ENCODE results near the gene RNF113B.

RNF113B gene

GRCh38 chr13:98175043-98175442 lies 2.0 kb downstream of the RNF113B start:
- in situ Hi-C loops (cut with MboI; ENCODE audit: low sequenced_read_pairs) = no loop called here

- in situ Hi-C loops (cut with MboI; ENCODE audit: low sequenced_read_pairs) = no loop called here
These were observed 2.8 kb downstream of the RNF113B start for GRCh38 chr13:98174307-98174706.

DNA sequence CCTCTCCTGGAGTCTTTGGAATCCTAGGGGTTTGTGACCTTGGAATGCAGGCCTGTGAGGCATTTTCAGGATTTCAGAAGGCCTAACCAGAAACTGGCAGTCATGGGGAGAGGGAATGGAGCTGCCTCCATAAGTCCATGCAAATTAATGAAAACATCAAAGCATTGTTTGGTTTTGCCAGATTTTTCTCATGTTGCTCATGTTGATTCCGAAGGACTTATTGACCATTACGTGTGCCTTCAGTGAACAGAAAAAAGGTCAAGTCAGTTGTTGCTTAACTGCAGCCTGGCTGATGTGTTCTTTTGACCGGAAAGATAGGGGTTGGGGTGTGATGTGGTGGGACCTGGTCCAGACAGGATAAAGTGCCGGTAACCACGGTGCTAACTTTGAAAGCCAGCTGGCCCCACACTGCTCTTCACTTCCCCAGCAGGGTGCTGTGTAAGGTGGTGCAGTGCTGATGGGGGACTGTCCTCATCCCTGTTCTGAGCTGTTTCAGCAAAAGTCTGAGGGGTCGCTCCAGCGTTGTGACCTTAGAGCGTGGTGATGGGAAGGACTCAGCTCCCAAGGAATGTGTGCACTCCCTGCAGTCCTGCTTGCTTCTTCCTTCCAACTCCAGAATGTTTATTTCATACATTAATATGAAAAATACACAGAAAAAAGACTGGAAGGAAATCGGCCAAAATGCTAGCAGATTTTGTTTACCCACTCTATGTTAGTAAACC lies 3.5 kb downstream of the RNF113B start:
- in situ Hi-C loops (cut with MboI; ENCODE audit: low sequenced_read_pairs) = no loop called here

DNA sequence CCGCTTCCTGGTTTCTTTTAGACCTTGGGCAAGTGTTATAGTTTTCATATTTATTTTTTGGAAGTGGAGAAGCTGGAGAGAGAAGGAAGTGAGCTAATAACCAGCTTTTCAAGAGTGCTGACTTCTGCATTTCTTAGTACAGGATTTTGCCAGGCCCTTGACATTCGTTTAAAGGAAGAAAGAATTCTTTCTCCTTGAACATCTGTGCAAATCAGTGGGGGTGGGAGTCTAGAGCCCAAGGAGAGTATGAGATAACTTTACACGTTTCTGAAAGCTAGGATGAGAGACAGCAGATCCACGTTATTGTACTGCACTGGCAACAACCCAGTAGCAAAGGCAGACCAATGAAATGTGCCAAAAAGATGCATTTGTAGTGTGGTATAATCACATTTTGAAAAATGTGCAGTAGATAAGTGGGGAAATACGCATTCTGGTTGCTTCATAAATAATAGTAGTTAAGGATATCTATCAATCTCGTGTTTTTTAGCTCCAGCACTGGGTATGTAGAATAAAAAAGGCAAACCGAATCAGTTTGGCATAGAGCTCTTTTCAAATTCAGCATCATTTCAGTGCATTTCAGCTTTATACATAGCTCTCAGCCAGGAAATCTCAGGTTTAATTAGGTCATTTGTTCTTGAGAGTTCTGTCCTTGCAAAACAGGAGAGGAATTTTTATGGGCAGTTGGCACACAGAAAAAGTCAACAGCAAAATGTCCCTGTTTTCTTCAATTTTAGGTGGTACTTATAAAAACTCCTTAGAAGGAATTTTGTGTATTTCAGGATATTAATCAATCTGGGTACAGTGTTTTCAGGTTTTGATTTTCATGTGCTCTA lies 4.3 kb downstream of the RNF113B start:
- in situ Hi-C loops (cut with MboI; ENCODE audit: low sequenced_read_pairs) = no loop called here

- in situ Hi-C loops (cut with MboI; ENCODE audit: low sequenced_read_pairs) = no loop called here
These were observed 5.0 kb downstream of the RNF113B start for GRCh38 chr13:98171900-98172589.

GRCh38 chr13:98169331-98169730 lies 7.7 kb downstream of the RNF113B start:
- in situ Hi-C loops (cut with MboI; ENCODE audit: low sequenced_read_pairs) = no loop called here

GRCh38 chr13:98162935-98163334 lies 14.1 kb downstream of the RNF113B start:
- in situ Hi-C loops (cut with MboI; ENCODE audit: low sequenced_read_pairs) = no loop called here

DNA sequence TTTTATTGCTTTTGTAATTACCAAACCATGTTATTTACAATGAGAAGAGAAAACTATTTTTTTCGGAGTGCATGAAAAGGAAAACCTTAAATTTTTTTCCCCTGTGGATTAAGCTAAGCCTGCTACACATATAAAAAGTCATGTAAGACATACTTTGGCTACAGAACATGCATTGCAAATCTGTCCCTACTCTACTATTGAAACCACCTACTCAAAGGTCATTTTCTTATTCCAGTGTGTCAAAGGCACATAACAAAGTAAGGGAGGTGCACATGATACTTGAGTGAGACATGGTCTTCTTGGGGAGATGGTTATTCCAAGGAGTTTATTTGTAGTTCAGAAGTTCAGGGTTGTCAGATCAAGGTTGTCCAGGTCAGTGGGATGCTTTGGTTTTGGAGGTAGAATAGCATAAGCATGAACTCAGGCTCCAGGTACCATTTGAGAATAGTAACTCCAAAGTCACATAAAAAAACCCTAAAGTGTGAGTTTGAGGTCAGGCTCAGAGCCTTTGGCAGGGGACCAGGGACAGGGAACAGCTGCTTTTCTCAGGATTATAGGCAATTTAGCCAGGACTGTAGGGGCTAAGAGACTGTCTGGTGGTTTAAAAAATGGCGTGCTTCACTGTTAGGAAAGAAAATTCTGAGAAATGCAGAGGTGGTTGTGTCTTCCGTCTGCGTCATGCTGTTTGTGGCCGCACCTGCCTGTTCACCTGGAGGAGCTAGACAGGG lies 18.7 kb downstream of the RNF113B start:
- in situ Hi-C loops (cut with MboI; ENCODE audit: low sequenced_read_pairs) = no loop called here

- in situ Hi-C loops (cut with MboI; ENCODE audit: low sequenced_read_pairs) = no loop called here
These were observed 19.5 kb downstream of the RNF113B start for GRCh38 chr13:98157609-98158008.

GRCh38 chr13:98157188-98157587 lies 19.9 kb downstream of the RNF113B start:
- in situ Hi-C loops (cut with MboI; ENCODE audit: low sequenced_read_pairs) = no loop called here

- in situ Hi-C loops (cut with MboI; ENCODE audit: low sequenced_read_pairs) = no loop called here
These were observed 20.8 kb downstream of the RNF113B start for GRCh38 chr13:98156259-98156658.

- in situ Hi-C loops (cut with MboI; ENCODE audit: low sequenced_read_pairs) = no loop called here
These were observed 21.5 kb downstream of the RNF113B start for GRCh38 chr13:98155475-98156109.

DNA sequence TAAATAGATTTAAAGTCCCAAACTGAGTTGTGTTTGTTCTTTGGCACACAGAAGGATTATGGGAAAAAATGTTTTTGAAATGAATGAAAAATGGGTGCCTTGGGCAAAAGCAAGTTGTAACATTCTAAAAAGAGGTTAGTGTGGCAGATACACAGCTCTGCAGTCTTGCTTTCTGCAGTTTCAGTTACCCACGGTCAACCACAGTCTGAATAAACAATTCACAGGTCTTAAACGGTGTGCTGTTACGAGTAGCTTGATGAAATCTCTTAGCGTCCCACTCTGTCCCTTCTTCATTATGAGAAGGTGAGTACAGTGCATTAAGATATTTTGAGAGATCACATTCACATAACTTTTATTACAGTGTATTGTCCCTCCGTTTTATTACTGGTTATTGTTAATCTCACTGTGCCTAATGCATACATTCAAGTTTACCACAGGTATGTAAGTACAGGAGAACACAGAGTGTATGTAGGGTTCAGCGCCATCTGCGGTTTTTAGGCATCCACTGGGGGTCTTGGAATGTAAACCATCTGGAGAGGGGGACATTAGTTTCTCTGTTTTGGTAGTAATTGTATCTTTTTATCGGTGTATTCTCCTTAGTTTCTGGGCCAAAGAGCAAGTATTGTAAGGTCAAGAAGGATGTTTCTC lies 26.1 kb downstream of the RNF113B start:
- in situ Hi-C loops (cut with MboI; ENCODE audit: low sequenced_read_pairs) = no loop called here

- in situ Hi-C loops (cut with MboI; ENCODE audit: low sequenced_read_pairs) = no loop called here
These were observed 29.5 kb downstream of the RNF113B start for GRCh38 chr13:98147521-98147920.

DNA sequence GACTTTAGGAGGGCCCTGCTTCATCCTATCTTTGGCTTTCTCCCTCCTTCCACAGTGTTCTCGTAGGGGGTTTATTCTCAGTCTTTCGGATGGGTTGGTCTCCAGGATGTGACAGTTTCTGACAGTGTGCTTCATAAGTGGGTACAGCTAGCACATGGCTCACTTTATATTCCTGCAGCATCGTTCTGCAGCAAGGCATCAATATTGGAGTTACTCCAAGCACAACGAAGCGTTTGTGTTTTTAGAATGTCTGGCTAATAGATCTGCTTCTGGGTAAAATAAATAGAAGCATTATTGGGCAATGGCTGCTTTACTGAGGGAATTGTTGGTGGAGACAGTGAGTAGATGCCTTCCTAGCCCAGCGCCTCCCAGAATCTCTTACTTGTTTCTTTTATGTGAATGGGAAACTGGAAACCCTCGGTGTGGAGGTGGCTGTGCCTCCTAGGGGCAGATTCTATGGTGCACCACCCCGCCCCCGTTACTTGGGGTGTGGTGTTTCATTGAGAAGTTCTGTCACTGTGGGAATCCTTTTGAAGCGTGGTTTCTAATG lies 32.2 kb downstream of the RNF113B start:
- in situ Hi-C loops (cut with MboI; ENCODE audit: low sequenced_read_pairs) = no loop called here

GRCh38 chr13:98144027-98144741 lies 32.9 kb downstream of the RNF113B start:
- in situ Hi-C loops (cut with MboI; ENCODE audit: low sequenced_read_pairs) = no loop called here

DNA sequence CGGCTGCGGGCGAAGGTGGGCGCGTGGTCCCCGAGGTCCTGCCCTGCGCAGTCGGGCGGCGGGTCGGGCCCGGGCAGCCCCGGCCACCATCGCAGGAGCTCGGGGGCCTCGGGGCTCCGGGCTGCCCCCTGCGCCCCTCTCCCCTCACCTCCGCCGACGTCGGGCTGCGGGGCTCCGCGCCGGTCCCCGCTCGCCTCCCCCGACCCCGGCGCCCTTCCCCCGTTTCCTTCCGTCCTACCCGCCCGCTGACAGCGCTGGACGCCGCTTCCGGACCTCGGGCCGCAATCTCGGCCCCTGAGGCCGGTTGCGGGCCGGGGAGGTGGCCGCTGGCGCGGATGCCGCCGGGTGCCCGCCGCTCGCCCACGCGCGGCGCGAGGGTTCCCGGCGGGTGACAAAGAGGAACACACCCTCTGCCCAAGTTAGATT lies 33.5 kb downstream of the RNF113B start:
- in situ Hi-C loops (cut with MboI; ENCODE audit: low sequenced_read_pairs) = no loop called here

GRCh38 chr13:98143157-98143553 lies 33.9 kb downstream of the RNF113B start:
- in situ Hi-C loops (cut with MboI; ENCODE audit: low sequenced_read_pairs) = no loop called here

All from HL-60/S4 (cell line).